HG02763 (cell line): Measurements from ENCODE around the gene ETV5.
A peak's percentile ranks its signal among the peaks of the same experiment; 100 is the strongest.

Source experiments
- ATAC-seq: cut with Tn5 transposase; IDR thresholded peaks from one replicate; pipeline ENCODE4 v1.9.1; 2021; ENCODE audit warnings: mild to moderate bottlenecking, moderate library complexity; ENCODE audit not compliant: unreplicated experiment

The ETV5 gene

DNA sequence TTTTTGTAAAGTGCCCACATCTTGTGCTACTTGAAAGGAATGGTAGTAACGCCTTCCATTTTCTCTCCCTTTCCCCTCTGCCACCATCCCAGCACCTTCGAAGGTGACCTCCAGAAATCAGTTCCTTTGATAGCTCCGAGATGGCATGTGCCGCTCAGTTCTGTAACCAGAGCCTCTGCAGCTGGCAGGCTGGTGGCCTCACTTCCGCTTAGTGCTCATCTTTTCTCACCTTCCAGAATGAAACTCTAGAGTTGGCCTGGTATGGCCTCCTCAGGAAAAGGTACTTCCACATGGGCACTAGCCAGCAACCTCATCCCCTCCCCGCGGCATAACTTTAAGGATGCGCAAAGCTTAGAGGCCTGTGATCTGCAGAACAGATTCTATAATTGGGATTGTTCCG, 38.8 kb downstream of the ETV5 start:
- ATAC-seq = no peak

DNA sequence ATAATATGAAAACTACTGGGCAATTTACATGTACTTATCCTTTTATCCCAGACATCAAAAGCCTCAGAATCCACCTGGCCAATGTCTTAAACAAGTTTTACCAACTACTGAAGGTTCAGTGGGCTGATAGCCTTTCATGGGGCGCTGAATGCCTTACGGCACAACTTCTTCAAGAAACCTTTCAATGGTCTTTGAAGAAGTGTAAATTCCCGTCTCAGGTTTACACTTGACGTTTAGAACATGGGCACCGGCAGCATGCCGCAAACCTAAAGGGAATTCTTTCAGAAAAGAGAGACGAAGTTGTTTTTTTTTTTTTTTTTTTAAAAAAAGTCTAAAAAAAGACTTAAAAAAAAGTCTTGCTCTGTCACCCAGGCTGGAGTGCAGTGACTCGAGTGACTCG, 39.7 kb downstream of the ETV5 start:
- no peak for ATAC-seq

DNA sequence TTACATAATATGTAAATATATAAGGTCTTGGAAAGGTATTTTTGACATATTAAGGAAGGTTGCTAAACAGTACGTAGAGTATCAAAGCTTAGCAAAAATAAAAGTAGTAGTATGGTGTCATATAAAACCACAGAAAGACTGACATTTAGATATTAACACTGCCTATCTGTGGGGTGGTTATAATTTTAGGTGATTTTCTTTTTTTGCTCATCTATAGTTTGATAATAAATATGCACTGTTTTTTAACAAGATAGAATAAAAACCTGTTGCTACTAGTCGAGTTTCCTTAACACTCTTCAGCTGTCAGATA, 40.7 kb downstream of the ETV5 start:
- no peak for ATAC-seq

DNA sequence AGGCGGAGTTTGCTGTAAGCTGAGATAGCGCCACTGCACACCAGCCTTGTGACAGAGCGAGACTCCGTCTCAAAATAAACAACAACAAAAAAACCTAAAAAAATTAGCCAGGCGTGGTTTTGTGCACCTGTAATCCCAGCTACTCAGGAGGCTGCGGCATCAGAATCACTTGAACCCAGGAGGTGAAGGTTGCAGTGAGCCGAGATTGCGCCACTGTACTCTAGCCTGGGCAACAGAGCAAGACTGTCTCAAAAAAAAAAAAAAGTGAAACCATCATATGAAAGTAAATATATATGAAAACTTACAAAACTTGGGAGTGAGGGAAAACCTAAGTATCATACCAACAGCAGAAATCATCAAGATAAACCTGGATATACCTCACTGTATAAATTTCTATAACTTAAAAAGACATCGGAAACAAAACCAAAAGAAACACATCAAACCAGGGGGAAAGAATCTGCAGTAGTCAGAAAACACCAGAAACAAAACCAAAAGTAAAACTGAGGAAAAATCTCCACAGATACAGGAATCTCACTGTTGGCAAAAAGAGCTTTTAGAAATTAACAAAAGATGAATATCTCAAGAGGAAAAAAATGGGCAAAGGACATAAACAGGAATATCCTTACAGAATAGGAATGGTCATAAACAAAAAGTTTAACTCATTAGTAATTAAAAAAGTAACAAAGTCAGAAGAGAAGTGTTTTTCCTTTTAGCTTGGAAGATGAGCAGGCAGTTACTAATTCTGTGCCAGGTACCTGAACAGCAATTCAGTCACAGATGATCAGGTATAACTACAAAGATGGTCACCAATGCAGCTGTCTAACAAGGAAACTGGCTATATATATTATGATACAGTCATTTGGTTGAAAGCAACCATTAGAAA, 41.3 kb downstream of the ETV5 start:
- ATAC-seq = no peak

DNA sequence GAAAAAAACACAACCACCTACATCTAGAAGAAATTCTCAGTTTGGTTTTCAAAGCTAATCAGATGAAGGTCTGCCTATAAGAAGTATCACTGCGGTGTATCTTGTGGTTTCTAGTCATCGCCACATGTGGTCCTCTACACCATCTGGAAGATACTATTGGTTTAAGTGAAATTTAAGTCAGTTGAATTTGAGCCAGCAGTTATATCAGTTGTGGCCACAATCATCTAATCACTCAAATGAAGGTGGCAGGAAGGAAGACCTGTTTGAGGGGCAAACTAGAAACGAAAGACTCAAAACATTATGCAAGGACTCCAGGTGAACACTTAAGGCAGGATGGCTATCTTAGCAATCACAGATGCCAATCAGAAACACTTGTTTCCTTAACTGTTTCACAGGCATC, 48.7 kb downstream of the ETV5 start:
- peak; percentile 77 for ATAC-seq

DNA sequence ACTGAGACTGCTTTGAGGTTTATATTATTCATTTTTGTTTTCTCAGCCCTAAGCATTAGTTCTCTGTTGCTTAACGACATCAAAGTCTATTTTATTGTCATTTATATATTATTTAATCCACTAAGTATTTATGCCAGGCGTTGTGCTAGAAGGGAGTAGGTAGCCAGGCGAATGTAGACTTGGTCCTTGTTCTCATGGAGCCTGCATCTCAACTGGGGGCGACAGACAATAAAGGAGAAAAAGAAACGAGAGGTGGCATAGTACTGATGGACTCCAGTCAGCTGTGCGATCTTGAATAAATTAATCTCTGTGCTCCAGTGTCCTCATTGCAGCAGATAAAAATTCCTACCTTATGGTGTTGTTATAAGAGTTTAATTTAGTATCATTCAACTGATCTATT, 49.7 kb downstream of the ETV5 start:
- ATAC-seq = no peak

DNA sequence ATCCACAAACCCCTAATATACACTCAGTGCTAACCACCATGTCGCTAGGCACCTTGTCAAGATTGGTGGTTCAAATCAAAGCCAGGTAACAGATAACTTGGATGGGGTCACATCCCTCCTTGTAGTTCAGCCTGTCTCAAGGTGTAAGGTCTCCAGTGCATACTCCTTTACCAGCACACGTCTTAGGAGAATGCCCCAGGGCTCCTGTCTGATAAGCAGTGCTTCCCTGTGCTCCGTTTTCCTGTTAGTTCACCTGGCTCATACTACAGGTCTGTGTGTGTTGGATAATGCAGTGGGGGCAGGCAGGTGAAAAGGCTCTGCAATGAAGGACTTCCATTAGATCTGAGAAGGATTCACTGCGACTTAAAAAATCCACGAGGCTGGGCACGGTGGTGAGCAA, 50.7 kb downstream of the ETV5 start:
- ATAC-seq = no peak

DNA sequence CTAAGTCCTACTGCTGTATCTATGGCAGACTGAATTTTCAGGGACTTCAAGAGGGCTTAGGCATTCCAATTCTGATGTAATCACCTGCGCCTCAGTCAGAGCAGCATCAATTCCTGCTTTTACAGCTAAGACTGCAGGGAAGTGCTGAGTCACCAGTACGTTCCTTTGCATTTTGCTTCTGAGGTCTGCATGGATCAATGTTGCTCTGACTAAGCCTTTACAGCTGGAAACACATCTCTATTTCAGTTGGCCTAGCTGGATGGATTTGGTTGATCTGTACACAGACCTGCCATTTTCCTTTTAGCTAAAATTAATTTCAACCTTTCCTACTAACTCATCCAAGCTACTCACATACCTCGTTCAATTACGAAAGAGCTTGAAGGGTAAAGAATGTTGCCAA, 51.3 kb downstream of the ETV5 start:
- no peak for ATAC-seq

DNA sequence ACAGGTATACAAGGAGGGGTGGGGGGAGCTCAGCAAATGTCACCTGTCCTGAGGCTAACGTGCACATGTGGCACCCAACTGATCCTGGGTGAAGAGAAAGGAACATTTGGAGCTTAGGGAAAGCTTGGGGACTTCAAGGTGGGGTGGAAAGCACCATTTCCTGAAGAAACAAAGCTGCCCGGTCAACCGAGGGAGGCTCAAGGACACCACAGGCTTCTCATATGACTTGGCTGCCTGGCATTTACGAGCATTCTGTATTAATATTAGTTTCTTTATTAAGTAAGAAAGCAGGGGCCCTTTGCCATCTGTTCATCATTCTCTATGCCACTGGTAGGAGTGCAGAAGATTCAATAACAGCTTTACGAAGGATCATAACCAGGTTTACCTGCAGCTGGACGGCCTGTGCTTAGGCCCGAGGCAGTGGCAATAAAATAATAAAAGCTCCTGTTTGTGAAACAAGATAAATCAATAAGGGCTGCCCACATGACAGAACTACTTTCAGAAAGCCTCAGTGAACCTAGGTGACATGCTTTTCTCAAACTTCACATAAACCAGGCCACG, 54.0 kb downstream of the ETV5 start:
- no peak for ATAC-seq

DNA sequence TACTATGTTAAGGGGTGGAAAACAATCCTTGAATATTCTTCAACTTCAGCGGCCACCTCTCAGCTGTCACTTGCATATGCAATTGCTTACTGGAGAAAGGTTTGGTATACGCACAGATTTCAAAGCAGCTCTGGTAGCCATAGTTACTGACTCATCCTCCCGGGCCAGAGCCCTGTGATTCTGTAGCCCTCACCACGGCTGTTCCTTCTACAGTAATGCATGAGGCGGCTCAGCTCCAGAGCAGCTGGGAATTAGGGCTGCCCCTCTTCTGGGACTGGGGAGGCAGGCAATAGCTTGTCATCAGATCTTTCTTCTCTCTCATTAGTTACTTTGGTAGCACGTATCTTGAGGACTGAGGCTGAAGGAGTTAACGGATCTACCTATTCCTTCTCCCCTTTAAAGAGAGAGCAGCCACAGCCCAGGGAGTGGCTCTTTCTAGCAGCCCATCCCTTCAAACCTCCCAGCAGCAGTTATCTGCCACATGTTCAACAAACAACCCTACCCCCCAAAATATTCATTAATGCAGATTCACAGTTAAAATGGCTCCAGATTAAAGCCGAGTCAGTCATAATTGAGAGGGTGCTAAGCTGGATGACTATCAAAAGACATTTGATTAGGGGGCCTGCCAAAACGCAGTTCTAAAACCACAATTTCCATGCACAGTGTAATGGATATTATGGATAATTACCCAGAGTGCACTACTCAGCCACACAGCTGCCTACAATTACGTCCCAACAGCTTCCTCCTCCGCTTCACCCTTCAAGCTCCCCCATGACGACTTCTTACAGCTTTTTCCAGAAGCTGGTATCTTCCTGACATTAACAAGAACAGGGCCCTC, 54.7 kb downstream of the ETV5 start:
- no peak for ATAC-seq

DNA sequence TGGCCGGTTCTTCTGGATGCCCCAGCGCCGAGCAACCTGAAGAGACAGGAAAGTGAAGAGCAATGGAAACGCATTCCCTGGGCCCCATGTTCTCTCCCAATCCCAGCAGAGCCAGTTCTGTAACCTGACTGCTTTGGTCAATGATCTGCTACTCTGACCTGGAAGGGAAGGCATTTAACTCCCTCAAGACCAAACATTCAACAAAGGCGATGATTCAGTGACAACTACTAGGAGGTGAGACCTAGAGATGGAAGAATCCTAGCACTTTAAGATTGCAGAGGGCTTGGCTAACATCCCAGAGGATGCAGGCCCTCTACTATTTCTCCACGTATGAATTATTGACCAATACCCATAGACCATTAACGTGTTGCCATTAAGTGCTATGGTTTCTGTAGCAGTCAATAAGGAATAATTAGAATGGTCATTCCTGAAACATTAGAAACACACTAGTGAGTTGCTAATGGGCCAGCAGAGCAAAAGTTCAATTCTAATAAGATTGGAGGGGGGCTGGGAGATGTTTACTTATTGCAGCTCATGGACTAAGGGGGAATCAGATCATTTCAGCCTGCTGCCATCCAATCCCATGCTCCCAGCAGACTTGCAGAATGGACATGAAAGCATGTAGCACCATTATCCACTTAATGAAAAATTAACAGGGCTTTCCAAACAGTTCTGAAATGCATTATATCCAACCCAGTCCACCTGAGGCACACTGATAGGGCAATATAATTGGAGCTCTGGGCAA, 56.6 kb downstream of the ETV5 start:
- ATAC-seq = no peak

DNA sequence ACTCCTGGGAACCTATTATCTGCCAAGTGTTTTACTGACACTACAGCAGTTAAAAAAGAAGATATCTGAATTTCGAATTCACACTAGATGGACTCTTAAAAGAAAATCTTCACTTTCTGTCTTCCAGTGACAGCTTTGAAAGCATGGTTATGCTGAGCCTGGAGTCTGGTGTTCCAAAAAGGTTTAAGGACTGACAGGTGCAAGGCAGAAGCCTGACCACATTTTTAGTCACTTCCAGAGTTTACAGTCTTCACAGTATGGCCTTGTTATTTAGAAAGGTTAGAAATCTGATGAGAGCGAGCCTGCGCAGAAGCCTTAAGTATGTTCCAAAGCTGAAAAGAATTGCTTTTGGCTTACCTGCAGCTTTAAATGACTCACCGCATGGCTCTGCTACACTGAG, 59.9 kb downstream of the ETV5 start:
- ATAC-seq = no peak

DNA sequence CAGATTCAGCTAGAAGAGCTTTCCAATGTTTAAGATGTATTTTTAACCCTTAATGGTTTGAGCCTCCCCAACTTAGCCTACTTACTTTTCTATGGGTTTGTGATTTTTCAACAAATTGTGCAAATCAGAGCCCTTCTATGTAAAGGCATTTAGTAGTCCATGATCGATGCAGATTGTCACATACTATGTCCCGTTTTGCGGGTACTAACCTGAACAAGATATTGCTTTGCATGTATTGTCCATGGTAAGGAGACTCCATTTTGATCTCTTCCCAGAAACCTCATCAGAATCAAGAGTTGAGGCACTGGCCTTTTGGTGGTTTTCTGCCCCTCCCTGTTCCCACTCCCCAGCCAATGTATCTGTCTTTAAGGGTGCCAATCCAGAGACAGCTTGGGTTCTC, 60.8 kb downstream of the ETV5 start:
- no peak for ATAC-seq

DNA sequence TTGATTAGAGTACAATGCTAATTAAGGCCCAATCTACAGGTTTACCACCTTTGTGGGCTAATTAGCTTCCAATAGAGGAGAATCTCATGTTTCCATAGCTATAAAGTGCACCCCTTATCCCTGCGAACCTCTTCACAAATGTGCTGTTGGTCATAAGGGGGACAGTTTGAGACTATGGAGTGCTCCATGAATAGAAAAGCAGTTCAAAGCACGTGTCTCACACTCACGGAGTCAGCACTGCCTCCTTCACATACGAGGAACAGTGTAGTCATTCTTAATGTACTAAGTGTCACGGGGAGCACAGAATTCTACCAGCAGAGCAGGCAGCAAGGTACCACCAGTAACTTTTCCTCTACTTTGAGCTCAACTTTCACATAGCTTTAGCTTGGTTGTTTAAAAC, 62.1 kb downstream of the ETV5 start:
- ATAC-seq = no peak

DNA sequence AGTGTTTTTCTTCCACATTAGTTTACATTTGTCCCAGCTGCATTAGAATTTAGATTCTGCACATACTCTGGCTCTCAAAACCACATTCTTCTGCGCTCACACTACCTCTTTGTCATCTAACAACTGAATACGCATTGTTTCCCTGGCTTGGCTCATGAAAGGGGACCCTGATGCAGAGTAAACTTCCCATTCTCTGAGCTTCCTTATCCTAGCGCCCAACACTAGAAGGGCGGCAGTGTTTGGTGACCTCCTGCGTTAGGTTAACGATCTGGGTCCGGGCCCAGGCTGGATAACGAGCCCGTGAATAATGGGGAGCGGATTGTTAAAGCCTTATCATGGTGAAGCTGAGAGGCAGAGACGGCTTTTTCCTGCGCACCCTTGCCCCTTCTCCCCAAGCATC, 63.9 kb downstream of the ETV5 start:
- no peak for ATAC-seq

DNA sequence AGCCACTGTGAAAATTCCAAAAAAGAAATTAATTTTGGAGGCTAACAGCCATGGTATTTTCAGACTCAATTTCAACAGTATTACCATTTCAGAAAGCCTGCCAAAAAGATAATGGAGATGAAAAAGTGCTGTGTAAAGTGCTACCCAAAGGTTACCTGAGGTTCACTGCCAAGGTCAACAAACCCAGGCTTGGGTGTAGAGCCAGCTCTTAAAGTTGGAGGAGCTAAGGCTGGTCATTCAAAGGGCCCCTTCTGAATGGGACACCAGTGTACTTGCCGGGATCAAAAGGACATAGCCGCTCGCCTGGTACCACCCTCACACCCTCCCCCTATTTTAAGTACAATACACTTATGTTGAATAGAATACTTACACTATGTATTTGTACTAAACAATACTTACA, 64.5 kb downstream of the ETV5 start:
- ATAC-seq = no peak

DNA sequence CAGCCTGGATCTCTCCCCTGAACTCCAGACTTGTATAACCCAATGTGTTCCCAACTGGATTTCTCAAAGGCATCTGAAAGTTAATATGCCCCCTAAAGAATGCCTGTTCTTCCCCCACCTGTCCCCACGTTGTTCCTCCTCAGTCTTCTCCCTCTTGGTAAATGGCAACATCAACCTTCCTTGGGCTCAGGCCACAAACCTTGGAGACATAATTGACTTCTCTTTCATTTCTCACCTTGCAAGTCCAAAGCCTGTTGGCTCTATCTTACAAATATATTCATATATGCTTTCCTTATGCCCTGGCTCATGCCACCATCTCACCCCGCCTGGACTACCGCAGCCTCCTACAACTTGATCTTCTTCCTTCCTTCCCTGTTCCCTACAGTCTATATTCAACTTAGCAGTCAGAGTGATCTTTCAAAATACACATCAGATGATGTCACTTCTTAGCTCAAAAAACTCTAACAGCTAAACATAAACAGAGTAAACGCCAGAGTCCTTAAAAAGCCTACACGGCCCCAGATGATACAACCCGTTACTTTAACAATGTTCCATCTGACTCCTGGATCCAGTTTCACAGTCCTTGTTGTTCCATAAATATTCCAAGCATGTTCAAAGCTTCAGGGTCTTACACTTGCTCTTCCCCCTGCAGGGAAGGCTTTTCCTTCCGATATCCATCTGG, 66.2 kb downstream of the ETV5 start:
- ATAC-seq = no peak

DNA sequence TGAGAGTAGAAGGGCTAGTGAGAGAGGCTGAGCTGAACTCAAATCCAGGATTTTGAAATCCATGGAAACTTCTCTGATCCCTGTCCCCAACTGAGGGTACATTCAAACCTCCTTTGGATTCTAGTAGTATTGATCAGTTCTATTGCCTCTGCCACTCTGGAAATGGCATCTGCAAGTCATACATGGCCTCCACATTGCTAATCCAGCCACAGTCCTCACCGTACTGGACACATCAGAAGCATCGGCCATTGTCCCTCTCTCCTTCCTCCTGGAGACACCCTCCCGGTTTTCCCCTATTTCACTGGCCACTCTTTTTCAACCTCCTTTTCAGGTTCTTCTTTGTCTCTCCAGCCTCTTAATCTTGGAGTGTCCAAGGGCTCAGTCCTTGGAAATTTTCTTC, 66.9 kb downstream of the ETV5 start:
- no peak for ATAC-seq

DNA sequence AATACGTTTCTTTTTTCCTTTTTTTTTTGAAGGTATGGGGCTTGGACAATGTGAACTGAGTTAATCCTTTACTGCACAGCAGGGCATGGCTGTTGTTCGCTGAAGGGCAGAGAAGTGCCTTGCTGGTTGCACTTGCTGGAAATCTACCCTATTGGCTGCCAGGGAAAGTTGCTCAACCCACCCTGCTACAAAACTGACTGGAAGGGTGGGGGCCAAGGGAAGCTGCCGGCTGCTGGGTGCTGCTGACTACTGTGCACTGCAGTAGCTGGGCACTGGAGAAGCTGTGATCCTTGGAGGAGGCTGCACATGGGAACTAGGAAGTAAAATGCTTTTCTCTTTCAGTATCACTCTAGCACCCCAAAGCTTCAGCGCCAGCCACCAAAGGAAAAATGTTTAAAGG, 70.5 kb downstream of the ETV5 start:
- ATAC-seq = no peak

DNA sequence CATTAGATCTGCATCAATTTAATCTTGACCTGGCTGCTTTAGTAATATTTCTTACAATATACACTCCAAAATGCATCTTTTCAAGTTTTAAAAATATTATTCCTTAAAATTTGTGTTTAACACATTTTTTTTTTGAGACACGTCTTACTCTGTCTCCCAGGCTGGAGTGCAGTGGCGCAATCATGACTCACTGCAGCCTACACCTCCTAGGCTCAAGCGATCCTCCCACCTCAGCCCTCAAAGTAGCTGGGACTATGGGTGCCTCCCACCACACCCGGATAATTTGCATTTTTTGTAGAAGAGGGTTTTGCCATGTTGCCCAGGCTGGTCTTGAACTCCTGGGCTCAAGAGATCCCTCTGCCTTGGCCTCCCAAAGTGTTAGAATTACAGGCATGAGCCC, 73.6 kb downstream of the ETV5 start:
- ATAC-seq = no peak

DNA sequence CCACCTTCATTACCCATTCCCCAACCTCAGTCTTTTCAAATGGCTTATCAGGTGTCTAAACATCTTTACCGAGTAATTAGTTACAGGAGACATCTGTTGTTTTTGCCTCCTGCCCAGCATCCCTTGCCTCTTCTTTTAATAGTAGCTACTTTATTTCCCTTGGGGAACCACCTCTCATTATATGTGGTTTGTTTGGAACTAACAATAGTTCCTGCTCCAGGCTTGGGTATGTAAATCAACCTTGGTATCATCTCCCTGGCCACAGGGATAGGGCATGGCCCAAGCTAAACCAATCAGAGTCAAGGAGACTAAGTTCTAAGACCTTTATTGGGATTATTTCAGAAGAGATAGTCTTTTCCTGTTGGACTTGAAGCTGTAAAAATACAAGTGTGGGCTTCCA, 76.6 kb downstream of the ETV5 start:
- no peak for ATAC-seq
